Measurements from ENCODE around the gene ADAT3. TPM values are rescaled to one million over a fixed set of nuclear protein-coding genes. Genes with fewer than 3 reads are reported as not detected.

ADAT3 gene
- total and polyA plus RNA-seq, 2 donors (not counting 1 experiment from before 2014, with no cell fraction given) = 0.42 to 1.7 TPM

DNA sequence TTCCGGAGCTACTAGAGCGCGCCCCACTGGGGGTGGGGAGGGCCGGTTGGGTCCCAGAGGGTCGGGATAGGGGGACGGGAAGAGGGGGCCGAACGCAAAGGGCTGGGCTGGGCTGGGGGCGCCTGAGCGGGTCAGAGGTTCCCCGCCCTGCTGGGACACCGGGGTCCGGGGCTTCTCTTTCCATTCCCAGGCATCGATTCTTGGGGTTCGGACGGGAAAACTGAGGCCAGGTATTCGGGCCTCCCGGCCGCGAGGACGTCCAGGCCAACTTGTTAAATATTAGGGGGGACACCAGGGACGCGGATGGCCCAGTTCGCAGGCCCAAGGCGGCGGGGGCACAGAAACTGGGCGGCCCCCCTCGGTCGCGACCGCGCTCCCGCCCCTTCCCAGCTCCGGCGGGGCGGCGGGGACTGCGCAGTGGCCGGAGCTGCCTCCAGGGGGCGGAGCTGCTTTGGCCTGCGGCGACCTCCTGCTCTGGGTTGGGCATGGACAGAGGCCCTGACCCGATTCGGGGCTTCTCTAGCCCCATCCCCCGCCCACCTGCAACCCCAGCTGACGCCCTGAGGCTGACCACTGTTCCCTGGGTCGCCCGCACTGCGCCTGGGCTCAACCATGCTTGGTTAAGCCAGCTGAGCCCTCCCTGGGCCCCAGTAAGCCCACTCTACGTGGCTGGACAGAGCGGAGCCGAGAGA lies 40.6 kb upstream of the ADAT3 start:
- Histone ChIP-seq H3K9me3 (ENCODE audit: control insufficient read depth, insufficient read depth, low read depth, low read length) (no peaks in the 10 kb centered on the region), H3K27me3 (ENCODE audit: control insufficient read depth, insufficient read depth, low read length) (no peaks in the 10 kb centered on the region), H3K36me3 (ENCODE audit: control insufficient read depth, insufficient read depth, low read length) (no peaks in the 10 kb centered on the region), H4K20me1 (ENCODE audit: control insufficient read depth, extremely low read depth, insufficient read depth, low read length) (no peaks in the 10 kb centered on the region), H3K27ac (ENCODE audit: insufficient read depth, low read length) (peak overlapping the region; percentile 91), H3K4me1 (ENCODE audit: control insufficient read depth, extremely low read depth, insufficient read depth, low read length) (peaks cover 20% of the 10 kb centered on the region), H3K79me2 (ENCODE audit: control insufficient read depth, insufficient read depth, low read length) (peaks cover 32% of the 10 kb centered on the region), H3K4me3 (replicated peaks in 1 of 4; ENCODE audit: control extremely low read depth in 1 of 4, insufficient read depth in 1 of 4, low read depth in 3 of 4, low read length in 4 of 4) (peak overlapping the region; percentile 59 to 73 (median 66)), H3K9ac (ENCODE audit: insufficient read depth, low read length) (peak overlapping the region; percentile 81), H3K4me2 (ENCODE audit: extremely low read depth, insufficient read depth, low read length) (peak overlapping the region; percentile 84), H2AFZ (ENCODE audit: low read length) (no peak overlapping the region)
- TF ChIP-seq EZH2 (IDR thresholded peaks at IDR 0.05; ENCODE audit: low read length, missing control alignments) = no peak
- TF ChIP-seq, protein P1, sequence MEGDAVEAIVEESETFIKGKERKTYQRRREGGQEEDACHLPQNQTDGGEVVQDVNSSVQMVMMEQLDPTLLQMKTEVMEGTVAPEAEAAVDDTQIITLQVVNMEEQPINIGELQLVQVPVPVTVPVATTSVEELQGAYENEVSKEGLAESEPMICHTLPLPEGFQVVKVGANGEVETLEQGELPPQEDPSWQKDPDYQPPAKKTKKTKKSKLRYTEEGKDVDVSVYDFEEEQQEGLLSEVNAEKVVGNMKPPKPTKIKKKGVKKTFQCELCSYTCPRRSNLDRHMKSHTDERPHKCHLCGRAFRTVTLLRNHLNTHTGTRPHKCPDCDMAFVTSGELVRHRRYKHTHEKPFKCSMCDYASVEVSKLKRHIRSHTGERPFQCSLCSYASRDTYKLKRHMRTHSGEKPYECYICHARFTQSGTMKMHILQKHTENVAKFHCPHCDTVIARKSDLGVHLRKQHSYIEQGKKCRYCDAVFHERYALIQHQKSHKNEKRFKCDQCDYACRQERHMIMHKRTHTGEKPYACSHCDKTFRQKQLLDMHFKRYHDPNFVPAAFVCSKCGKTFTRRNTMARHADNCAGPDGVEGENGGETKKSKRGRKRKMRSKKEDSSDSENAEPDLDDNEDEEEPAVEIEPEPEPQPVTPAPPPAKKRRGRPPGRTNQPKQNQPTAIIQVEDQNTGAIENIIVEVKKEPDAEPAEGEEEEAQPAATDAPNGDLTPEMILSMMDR (conservative IDR thresholded peaks at IDR 0.05 in 1 of 2, IDR thresholded peaks at IDR 0.05 in 1 of 2; ENCODE audit: low read depth in 1 of 2, low read length in 2 of 2) = peak; percentile 50
- peak; percentile 36 to 48 for DNase-seq (ENCODE audit: low read depth in 2 of 2)

DNA sequence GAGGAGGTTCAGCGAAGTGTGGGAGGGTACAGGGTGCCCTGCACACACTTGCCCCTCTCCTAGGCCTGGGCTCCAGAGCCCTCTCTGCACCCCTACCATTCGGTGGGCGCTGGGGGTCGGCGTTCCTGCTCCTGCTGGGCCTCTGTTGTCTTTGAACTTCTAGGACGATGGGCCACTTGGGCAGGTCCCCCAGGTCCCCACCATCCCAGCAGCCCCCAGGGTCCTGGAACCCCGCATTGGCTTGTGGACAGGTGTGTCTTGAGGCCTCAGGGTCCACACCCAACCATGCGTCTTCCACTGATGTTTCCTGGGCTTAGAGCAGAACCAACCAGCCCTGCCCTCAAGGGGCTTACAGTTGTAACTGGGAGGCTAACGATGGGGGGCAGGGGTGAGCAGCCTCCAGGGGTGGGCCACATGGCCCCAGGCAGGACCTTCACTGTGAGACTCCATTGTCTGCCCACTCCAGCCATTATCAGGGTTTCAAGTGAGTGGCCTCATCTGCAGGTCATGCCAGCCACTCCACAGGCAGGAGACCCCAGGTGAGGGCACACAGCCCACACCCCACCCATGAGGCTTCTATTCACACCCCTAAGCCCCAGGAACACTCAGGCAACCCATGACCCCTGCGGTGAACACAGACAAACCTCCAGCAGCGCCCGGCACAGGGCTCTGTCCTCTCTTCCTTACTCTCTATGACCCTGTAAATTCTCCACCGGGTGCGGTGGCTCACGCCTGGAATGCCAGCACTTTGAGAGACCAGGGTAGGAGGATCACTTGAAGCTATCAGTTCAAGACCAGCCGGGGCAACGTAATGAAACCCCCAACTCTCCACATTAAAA lies 39.8 kb upstream of the ADAT3 start:
- Histone ChIP-seq H3K4me3 (replicated peaks in 1 of 4; ENCODE audit: control extremely low read depth in 1 of 4, insufficient read depth in 1 of 4, low read depth in 3 of 4, low read length in 4 of 4) (peak overlapping the region in 2 of 4 experiments; percentile 59 to 73), H3K79me2 (ENCODE audit: control insufficient read depth, insufficient read depth, low read length) (peaks cover 24% of the 10 kb centered on the region), H3K27me3 (ENCODE audit: control insufficient read depth, insufficient read depth, low read length) (no peaks in the 10 kb centered on the region), H3K4me2 (ENCODE audit: extremely low read depth, insufficient read depth, low read length) (peak overlapping the region; percentile 84), H3K9me3 (ENCODE audit: control insufficient read depth, insufficient read depth, low read depth, low read length) (no peaks in the 10 kb centered on the region), H2AFZ (ENCODE audit: low read length) (no peak overlapping the region), H3K36me3 (ENCODE audit: control insufficient read depth, insufficient read depth, low read length) (no peaks in the 10 kb centered on the region), H3K9ac (ENCODE audit: insufficient read depth, low read length) (peak overlapping the region; percentile 81), H3K27ac (ENCODE audit: insufficient read depth, low read length) (peak overlapping the region; percentile 91), H4K20me1 (ENCODE audit: control insufficient read depth, extremely low read depth, insufficient read depth, low read length) (no peaks in the 10 kb centered on the region), H3K4me1 (ENCODE audit: control insufficient read depth, extremely low read depth, insufficient read depth, low read length) (peaks cover 15% of the 10 kb centered on the region)
- DNase-seq (ENCODE audit: low read depth in 2 of 2) = no peak
- TF ChIP-seq, protein P1 (conservative IDR thresholded peaks at IDR 0.05 in 1 of 2, IDR thresholded peaks at IDR 0.05 in 1 of 2; ENCODE audit: low read depth in 1 of 2, low read length in 2 of 2) = no peak
- TF ChIP-seq EZH2 (IDR thresholded peaks at IDR 0.05; ENCODE audit: low read length, missing control alignments) = no peak

DNA sequence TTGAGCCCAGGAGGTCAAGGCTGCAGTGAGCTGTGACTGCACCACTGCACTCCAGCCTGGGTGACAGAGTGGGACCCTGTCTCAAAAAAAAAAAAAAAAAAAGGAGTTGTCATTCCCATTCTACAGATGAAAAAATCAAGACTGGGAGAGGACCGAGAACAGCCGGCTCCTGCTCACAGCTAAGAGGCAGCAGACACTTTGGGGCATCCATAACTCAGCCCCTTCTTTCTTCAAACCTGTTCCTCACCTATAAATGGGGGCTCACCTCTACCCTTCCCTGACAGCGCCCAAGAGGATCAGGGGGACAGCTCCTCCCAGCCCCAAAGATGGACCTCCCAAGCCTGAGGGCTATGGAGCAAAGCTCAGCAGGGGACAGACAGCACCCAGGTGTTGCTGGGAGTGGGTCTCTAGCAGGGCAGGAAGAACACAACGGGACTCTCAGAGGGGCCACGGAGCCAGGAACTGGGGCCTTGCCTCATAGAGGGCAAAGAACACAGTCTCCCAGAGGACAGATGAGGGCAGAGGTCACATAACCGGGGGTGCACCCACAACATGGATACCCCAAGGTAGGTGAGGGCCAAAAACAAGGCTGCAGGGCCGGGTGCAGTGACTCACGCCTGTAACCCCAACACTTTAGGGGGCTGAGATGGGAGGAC lies 38.4 kb upstream of the ADAT3 start:
- H3K27ac ChIP-seq (ENCODE audit: insufficient read depth, low read length) = no peak overlapping the region
- no peaks in the 10 kb centered on the region for H3K9me3 ChIP-seq (ENCODE audit: control insufficient read depth, insufficient read depth, low read depth, low read length)
- H3K9ac ChIP-seq (ENCODE audit: insufficient read depth, low read length) = no peak overlapping the region
- no peaks in the 10 kb centered on the region for H4K20me1 ChIP-seq (ENCODE audit: control insufficient read depth, extremely low read depth, insufficient read depth, low read length)
- H3K27me3 ChIP-seq (ENCODE audit: control insufficient read depth, insufficient read depth, low read length) = no peaks in the 10 kb centered on the region
- H2AFZ ChIP-seq (ENCODE audit: low read length) = no peak overlapping the region
- H3K79me2 ChIP-seq (ENCODE audit: control insufficient read depth, insufficient read depth, low read length) = peaks cover 15% of the 10 kb centered on the region
- no peak overlapping the region for H3K4me3 ChIP-seq (replicated peaks in 1 of 4; ENCODE audit: control extremely low read depth in 1 of 4, insufficient read depth in 1 of 4, low read depth in 3 of 4, low read length in 4 of 4)
- TF ChIP-seq EZH2 (IDR thresholded peaks at IDR 0.05; ENCODE audit: low read length, missing control alignments) = no peak
- TF ChIP-seq, protein P1 (conservative IDR thresholded peaks at IDR 0.05 in 1 of 2, IDR thresholded peaks at IDR 0.05 in 1 of 2; ENCODE audit: low read depth in 1 of 2, low read length in 2 of 2) = no peak
- no peak overlapping the region for H3K4me2 ChIP-seq (ENCODE audit: extremely low read depth, insufficient read depth, low read length)
- peaks cover 2% of the 10 kb centered on the region for H3K36me3 ChIP-seq (ENCODE audit: control insufficient read depth, insufficient read depth, low read length)
- no peak for DNase-seq (ENCODE audit: low read depth in 2 of 2)
- peaks cover 4% of the 10 kb centered on the region for H3K4me1 ChIP-seq (ENCODE audit: control insufficient read depth, extremely low read depth, insufficient read depth, low read length)
